ENCODE results near the gene SMTNL2.

SMTNL2 gene

DNA sequence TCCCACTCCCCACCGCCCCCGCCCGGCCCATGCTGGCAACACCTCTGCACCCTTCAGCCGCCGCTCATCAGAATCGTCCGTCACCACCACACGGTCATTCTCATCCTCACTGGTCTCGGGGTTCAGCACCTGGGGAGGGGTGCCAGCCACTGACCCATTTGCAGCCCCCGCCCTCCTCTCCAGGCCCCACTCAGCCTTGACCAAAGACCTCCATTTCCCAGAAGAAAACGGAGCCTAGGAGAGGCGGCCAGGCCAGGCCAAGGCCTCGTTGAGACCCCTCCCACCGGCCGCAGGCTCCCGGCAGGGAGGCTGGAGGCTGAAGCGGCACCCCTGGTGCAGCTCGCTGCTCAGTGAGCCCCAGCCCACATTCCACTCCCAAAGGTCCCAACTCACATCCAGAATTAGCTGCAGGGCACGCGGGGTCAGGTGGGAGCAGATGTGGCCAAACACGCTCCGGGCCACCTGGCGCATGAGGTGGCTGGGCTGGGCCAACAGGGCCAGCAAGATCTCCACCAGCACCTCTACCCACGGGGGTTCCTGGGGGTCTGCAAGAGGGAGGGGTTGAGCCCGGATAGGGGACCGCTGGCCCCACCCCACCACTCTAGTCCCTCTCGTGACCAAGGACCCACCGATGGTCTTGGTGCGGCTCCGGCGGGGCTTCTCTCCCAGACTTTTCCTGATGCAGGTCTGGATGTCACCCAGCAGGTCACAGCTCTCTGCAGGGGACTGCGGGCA, 38.9 kb upstream of the SMTNL2 start:
- no peak for DNase-seq

DNA sequence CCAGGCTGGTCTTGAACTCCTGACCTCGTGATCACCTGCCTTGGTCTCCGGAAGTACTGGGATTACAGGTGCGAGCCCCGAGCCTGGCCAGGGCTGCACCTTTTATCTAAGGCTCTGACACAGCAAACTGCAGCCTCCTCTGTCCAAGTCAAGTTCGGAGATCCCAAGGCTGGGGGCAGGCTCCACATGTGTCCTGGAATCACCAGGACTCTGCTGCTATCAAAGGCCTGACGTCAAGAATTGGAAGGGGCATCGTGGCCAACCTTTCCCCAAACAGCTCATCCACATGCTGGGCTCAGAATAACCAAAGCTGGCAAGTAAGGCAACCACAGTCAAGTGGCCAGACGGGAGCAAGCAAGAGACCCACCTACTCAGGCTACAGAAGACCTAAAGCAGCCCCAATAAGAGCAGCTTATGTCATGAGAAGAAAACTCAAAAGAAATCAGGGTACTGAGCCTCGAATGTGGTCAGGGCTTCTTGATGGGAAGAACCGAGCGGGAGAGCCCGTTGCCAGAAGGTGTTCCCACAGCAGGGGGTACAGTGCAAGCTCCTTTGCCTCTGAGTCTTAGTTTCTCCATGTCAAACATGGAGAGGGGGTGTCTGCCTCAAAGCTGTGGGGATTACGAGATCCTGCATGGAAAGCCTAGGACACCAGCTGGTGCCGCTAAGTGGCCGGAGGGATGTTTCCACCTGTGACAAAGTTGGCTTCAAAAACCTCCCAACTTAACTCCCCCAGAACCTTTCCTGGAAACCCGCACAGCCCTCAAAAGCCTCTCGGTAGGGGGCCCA, 37.0 kb upstream of the SMTNL2 start:
- no peak for DNase-seq

DNA sequence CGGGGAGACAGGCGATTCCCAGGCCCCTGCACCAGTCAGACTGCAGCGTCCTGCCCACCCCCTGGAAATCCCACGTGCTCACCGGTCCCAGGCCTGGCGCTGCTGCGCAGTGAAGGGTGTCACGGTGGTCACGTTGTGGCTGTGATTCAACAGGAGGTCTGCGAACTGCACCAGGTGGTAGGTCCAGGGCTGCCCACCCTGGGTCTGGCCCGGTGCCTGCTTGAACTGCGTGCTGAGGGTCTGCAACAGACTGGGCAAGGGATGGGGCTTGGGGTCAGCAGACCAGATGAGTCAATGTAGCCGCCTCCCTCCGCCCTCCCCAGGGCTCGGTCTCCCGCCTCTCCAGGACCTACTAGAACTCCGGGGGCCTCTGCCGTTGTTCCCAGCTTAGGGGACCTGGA, 36.3 kb upstream of the SMTNL2 start:
- no peak for DNase-seq

DNA sequence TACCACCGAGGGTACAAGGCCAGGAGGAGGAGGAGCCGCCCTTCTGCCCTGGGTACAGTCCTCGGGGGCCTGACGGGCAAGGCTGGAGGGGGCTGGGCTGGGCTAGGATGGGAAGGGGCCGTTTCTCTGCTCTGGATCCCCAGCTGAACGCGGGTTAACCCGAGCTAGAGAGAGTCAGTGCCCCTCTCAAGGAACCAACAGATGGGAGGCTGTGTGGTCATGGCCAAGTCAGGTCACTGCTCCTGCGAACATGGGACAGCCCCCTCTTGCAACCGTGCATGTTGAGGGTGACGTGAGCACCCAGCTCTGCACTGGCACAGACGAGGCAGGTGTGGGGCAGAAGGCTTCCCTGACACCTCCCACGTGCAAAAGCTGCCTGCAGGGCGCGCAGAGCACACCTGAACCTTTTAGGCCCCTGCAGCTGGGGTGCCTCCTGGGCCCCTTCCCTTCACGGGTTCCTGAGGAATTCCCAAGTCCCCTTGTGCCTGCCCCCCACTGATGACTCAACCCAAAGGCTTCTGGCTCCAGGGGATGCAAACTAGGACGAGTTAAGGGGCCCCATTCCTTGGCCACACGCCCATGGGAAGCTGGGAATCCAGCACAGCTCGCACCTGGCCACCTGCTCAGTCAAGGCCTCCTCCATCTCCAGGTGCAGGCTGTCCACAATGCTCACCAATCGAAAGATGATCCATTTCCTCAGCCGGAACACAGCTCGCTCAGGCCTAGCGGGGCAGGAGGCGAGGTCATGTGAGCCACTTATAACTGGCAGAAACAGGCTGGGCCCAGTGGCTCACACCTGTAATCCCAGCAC, 35.4 kb upstream of the SMTNL2 start:
- no peak for DNase-seq

DNA sequence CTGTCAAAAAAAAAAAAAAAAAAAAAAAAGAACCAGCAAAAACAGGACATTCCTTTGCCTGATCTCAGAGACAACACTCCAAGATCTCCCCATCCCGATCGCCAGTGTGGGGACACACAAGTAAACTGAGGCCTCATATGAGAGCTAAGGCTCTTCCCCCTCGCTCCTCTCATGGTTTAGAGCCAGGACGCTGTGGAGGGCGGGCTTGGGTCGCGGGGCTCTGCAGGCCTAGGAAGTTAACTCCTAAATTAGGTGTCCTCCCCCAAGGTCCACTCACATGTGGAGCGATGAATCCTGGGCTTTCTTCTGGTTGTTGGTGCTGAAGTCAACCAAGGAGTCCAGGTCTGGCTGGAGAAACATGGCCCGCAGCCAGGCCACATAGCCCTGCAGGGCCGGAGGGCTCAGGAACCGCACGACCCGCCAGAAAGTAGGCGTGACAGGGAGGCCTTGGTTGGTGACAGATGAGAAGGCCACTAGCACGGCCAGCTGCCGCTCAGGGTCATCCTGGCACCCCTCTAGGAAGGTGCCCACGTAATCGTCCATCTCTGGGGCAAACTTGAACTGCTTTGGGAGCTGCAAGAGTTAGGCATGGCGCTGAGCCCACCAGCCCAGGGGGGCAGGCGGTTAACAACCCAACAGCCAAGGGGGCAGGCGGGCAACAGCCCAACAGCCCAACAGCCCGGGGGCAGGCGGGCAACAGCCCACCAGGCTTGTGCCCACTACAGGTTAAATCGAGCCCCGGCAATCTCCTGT, 34.4 kb upstream of the SMTNL2 start:
- DNase-seq: no peak

DNA sequence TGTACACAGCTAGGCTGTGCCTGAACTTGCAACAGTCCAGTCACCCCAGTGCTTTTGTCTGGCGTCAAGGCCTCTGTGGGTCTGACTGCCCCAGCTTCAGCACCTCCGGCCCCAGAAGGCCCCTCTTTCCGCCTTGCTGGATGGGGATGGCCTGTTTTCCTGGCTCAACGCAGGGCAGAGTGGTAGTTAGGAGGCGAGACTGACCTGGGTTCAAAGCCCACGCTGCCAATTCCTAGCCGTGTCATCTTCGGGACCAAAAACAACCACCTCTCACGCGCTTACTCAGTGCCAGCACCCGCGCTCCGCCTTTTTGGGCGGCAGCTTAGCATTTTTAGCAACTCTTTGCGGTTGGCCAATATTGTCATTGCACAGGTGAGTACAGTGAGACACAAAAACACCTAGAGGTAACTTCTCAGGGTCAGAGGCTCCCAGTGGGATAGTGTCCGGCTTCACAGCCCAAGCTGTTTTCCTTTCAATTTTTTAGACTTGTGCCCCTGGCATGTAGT, 33.7 kb upstream of the SMTNL2 start:
- no peak for DNase-seq

DNA sequence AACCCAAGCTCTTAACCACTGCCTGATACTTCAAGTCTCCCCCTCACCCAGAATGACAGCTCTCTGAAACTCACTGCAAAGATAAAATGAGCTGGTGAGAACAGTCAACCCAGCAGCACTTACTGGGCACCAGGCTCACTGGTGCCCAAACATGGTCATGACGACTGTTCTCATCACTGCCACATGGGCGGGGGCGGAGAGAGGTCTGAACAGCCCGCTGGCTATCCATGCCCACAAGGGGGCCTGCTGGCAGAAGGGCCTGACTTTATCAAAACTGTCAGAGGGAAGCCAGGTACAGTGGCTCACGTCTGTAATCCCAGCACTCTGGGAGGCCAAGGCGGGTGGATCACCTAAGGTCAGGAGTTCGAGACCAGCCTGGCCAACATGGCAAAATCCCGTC, 33.2 kb upstream of the SMTNL2 start:
- DNase-seq: no peak

DNA sequence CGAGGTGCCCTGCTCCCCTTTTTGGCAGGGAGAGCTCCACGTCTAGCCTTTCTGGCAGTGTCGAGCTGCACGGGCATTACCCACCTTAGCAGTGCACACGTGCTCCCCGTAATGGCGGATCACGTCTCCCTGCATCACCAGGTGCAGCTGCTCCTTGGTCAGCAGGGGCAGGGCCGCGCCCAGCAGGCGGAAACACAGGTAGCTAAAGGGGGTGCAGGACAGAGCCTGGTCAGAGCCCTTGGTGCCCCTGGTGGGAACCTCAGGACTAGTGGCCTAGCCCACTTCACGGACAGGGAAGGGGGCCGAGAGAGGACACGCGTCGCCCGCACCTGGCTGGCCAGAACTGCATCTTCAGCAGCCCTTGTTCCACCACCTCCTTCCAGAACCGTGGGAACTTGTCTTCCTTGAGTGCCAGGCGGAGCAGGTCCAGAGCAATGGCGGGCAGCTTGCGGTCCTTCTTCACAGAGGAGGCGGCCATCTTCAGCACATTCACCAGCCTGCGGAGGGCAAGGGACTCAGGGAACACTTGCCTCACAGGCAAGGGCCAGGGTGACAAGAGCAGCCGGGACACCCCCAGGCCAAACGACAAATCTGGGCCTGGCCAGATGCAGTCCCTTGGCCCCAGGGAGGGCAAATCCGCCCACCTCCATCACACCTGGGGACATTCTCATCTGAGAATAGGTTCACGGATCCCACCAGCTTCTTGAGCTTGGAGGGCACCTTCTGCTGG, 32.4 kb upstream of the SMTNL2 start:
- no peak for DNase-seq

DNA sequence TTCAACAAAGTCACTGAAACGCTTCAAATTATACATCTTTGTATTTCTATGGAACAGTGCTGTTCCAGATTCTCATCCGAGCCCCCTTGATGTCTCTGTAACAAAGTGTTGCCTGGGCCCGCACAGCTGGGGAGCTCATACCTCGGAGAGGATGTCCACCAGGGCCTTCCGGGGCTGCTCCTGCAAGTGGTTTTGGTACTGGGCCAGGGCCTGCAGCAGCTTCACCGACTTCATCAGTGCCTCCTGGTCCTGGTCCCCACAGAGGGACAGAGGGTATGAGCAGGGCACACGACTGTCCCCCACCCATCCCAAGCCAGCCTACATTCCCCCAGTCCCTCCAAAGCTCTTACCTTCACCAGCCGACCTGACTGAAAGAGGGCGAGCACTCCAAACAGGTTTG, 30.7 kb upstream of the SMTNL2 start:
- no peak for DNase-seq

DNA sequence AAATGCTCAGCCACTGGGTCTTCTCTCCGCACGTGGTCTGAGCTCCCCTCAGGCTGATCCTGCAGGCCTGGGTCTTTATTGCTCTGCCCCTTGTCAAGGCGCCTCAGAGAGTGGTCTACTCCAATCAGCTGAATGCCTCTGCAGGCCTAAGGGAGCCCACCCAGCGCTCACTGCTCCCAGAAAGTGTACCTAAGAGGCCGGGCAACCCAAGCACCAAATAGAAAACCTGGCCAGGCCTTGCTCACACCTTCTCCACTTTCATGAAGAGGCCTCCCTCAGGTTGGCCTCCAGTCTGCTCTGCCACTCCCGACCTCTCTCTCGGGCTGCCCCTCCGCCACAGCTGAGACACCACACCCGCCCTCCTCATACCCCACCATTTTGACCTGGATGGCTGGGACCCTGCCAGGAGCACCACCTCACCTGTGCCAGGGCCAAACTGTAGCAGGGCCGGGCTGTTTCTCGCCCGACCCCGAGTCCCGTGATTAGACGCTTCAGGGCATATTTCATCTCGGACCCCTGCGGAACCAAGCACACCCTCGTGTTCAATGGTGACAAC, 29.8 kb upstream of the SMTNL2 start:
- no peak for DNase-seq

DNA sequence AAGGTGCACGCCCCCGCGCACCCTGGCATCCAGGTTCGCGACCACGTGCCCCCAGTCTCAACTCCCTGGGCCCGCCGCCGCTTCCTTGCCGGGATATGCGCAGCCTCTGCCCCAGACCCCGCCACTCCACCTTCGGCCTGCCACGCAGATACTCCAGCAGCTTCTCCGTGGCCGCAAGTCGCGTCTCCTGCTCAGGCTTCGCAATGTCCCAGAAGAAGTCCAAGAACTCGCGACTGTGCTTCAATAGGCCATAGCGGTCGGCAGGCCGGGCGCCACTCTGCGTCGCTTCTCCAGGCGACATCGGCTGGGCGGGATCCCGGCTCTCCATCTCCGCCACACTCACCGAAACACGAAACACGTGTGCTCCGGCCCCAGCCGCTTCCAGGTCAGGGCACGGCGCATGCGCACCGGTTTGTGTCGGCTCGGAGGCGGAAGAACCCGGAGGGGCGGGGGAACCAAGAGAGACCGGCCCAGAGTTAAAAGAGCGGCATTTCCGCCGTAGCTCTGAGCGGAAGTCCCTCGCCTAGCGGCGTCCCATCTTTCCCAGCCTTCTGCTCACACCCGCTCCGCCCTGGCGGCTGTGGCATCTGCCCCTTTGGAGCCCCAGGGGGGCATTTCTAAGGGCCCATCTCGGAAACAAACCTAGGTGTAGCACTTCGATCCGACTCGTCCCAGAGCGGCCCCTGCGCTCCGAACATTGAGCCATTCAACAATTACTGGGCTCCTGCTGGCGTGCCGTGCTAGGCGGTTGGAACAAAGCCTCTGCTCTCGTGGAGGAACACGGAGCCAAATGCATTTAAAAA, 29.1 kb upstream of the SMTNL2 start, which contains the start of gene MYBBP1A:
Gene MYBBP1A (minus strand): TSS at position 388 of the 803 bp plus-strand sequence. CDS start 60 bp downstream, at position 328.
- DNase-seq: peak; percentile 94

DNA sequence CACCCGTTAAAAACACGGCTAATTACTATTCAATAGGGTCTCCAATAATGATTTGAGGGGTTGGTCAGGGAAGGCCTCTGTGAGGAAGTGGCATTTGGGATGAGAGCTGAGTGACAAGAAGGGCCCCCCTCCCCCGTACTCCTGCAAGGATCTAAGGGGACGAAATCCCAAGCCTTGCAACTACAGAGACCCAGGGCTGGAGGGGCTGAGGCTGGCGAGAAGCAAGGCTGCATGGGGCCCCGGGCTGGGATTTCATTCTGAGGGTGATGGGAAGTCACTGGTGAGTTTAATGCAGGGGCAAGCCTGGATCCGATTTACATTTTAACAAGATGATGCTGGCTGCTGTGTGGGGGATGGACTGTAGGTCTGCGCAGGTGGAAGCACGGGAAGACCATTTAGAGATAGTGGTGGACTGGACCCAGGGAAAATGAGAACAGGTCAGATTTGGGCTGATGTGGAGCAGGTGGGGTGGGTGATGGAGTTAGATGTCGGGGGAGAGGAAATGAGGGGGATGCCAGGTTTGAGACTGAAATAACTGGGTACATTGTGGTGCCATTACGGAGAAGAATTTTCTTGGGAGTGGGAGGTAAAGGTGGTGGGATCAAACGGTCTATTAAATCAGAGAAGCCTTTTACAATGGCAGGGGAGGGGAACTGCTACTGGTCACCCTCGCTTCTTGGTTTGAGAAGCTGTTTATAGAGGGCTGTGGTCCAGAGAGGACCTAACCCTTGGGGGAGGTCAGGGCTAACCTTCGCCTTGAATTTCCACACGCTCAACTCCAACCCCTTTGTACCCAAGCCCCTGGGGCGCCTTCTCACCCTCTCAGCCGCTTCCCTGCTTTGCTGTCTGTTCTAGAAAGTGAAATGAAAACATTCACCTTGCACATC, 28.2 kb upstream of the SMTNL2 start:
- no peak for DNase-seq

DNA sequence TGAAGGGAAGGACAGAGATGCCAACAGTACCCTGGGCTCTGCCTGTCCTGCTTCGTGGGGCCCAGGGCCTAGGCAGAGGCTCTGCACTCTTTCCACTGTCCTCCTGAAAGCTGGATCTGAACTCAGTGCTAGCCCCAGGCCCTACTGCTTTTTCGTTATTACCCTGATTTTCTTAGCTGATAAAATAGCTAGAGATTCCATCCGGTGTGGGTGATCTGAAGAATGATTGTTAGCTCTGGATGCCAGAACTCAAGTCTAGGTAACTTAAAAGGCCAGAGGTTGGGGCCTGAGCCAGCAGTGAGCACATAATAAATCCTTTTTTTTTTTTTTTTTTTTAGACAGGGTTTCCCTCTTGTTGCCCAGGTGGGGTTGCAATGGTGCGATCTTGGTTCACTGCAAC, 27.3 kb upstream of the SMTNL2 start:
- no peak for DNase-seq

DNA sequence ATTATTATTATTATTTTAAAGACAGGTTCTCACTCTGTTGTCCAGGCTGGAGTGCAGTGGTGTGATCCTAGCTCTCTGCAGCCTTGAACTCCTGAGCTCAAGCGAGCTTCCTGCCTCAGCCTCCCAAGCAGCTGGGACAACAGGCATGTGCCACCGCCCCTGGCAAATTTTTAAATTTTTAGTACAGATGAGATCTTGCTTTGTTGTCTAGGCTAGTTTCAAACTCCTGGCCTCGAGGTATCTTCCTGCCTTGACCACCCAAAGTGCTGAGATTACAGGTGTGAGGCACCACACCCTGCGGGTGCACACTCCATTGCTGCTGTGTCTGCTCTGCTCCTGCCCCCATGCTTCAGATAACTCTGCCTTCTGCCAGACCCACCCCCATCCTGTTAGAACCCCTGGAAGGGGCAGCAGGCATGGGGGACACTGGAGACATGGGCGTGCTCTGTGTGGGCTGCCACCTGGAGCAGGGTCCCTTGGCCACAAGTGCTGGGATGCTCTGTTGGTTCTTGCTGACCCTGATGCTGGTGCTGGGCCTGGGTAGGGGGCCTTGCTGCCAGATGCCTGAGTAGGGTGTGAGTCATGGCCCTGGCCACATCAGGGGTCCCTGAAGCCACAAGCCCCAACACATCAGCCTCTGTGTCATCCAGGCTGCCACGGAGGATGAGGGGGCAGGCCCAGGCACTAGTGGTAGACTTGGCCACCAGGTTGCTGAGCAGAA, 26.5 kb upstream of the SMTNL2 start:
- no peak for DNase-seq

DNA sequence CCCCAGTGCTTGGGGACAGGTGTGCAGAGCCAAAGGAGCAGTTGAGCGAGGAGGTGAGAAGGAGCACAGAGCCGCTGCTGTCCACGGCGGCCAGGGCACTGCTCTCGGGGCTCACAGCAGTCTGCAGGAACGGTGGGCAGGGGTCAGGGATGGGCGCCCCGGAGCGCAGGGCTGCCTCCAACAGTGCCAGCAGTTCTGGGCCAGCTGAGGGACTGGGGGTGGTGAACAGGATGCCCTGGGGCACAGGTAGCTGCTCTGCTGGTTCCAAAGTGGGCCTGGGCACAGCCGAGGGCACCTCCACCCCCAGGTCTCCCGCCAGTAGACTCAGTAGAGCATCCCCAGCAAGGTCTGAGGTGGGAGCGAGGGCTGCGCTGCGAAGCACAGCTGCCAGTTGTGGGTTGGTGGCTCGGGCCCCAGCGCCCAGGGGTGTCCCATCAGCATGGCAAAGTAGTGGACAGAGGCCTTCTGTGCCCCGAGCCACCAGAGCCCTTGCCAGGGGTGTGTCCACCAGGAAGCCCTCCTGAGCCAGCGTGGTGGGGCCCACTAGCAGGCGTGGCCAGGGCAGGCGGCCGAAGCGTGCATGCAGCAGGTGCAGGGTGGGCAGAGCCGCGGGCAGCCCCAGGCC, 25.9 kb upstream of the SMTNL2 start:
- DNase-seq: no peak

DNA sequence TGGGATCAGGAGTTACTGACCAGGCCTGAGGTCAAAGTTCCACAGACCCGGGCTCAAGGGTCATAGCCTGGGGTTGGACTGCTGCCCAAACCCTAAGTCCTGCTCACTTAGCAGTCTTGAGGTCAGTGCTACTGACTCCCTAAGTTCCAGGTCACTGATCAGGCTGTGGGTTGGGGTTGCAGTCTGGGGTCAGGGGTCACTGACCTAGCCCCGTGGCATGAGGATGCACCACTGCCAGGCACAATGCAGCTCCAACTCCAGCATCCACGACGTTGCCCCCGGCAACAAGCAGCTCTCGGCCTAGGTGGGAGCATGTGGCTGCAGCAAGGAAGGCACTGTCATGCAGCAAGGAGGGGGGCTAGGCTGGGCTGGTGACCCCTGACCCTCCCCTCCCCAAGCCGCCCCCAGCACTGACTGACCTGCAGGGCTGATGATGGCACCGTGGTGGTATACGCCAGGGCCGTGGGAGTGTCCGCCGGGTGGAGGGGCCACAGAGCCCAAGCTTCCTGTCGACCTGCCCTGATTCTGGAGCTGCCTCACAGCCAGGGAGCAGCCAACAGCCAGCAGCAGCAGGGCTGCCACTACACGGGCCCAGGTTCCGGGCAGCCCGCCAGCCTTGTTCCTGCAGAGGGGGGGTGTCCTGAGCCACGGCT, 25.1 kb upstream of the SMTNL2 start:
- DNase-seq: no peak

DNA sequence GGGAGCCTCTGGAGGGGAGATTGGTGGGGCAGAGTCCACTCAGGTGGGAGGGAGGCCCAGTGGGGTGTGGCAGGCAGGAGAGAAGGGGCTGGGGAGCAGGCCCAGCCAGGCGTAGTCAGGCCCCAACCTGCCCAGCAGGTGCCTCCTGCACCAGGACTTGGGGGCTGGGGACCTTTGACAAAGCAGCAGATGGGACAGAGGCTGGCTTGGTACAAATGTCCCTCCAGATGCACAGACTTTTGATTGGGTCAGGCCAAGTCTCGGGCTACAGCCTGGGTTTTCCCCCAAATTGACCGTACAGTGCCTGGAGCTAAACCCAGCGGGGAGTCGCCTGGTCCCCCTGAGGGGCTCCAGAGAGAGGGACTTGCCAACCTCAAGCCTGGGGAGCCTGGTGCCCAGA, 24.4 kb upstream of the SMTNL2 start:
- no peak for DNase-seq

DNA sequence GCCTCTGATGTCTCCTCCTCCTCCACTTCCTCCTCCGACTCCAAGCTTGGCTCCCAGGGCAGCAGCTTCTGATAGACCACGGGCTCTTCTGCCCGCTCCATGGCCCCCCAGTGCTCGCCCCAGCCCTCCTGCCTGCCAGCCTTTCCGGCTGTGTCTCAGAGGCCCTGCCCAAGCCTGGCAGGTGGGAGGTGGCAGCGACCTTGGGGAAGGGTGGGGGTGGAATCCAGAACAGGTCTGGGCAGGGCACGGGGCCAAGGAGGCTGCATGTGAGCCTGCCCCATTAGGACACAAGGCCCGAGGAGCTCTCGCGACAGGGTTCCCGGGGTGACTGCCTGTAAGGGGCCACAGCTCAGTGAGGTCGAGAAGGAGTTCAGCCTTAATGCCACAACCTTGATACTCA, 23.9 kb upstream of the SMTNL2 start, which contains the start of gene GGT6:
Gene GGT6 (minus strand): TSS at position 157 of the 400 bp plus-strand sequence. CDS start 56 bp downstream, at position 101.
- no peak for DNase-seq

All from activated T-cell treated with anti-CD3 and anti-CD28 coated beads, Interleukin-2, amount 50 U/mL, for 1 hour (primary cell).